Stomach (tissue), 4 donors: ENCODE measurements around the gene COQ9.

Experiments used
- CTCF ChIP-seq, 7 experiments: fragments of 450-650 bp in 4 of 7; fragments of 200-600 bp in 3 of 7; sonication (generic) in 3 of 7; IDR thresholded peaks; one replicate each; pipeline ENCODE4 v1.5.1; 2016 to 2019; ENCODE audit warnings: antibody characterized with exemption in 7 of 7, control low read depth in 2 of 7, mild to moderate bottlenecking in 1 of 7
- EP300 ChIP-seq: sonication (generic); formaldehyde crosslinking; IDR thresholded peaks from one replicate; pipeline ENCODE4 v1.6.1; 2017; ENCODE audit warnings: antibody characterized with exemption
- POLR2A ChIP-seq, 4 donors: fragments of 450-650 bp; IDR thresholded peaks; one replicate each; pipeline ENCODE4 v1.6.1; 2016; ENCODE audit warnings: antibody characterized with exemption in 4 of 4, control low read depth in 2 of 4, mild to moderate bottlenecking in 1 of 4, moderate library complexity in 1 of 4
- POLR2AphosphoS5 ChIP-seq, 3 donors: sonication (generic); formaldehyde crosslinking; IDR thresholded peaks; one replicate each; pipeline ENCODE4 v1.6.1; 2016; ENCODE audit warnings: antibody characterized with exemption in 3 of 3

GRCh38 chr16:57475711-57476339 lies 28.5 kb downstream of the COQ9 start:
- TF ChIP-seq EP300 (no peak), CTCF (IDR thresholded peaks at IDR 0.05) (peak in 4 of 7 experiments; percentile 20 to 56 (median 28)), POLR2A (IDR thresholded peaks at IDR 0.05) (no peak), POLR2AphosphoS5 (IDR thresholded peaks at IDR 0.05) (no peak)
